Keratinocyte (primary cell): ENCODE results near the gene GLRX3. TPM values are rescaled to one million over a fixed set of nuclear protein-coding genes. Genes with fewer than 3 reads are reported as not detected.

Experiments used
- DNase-seq: peaks from one replicate; pipeline ENCODE4 v3.0.0-alpha.2; 2011; ENCODE audit warnings: low read depth, missing footprints, low spot score
- FAIRE-seq: peaks from 2 replicates; lab custom pipeline; 2011; peaks lifted over from hg19 to GRCh38; lab: Jason Lieb, UNC
- H2AFZ ChIP-seq: 2 replicates; pipeline ENCODE4 v1.6.0; 2012; ENCODE audit warnings: low read length, control low read depth, inconsistent platforms; ENCODE audit not compliant: control insufficient read depth
- H3K27ac ChIP-seq: 2 replicates; pipeline ENCODE4 v1.5.1; 2011; ENCODE audit warnings: low read length; ENCODE audit not compliant: control insufficient read depth, insufficient read depth
- H3K27me3 ChIP-seq: 3 replicates; pipeline ENCODE4 v1.6.0; 2011; ENCODE audit warnings: low read length; ENCODE audit not compliant: control insufficient read depth, insufficient read depth; ENCODE audit errors: extremely low read depth
- H3K36me3 ChIP-seq, 2 experiments: 2 replicates in 1 of 2; 3 replicates in 1 of 2; pipeline ENCODE4 v1.5.1; 2011; ENCODE audit warnings: low read length in 2 of 2, mild to moderate bottlenecking in 1 of 2; ENCODE audit not compliant: control insufficient read depth in 2 of 2, insufficient read depth in 2 of 2; ENCODE audit errors: extremely low read depth in 1 of 2
- H3K4me1 ChIP-seq: 3 replicates; pipeline ENCODE4 v1.5.1; 2011; ENCODE audit warnings: low read length; ENCODE audit not compliant: control insufficient read depth, insufficient read depth; ENCODE audit errors: extremely low read depth
- H3K4me2 ChIP-seq: 3 replicates; pipeline ENCODE4 v1.6.0; 2011; ENCODE audit warnings: low read depth, low read length; ENCODE audit not compliant: control insufficient read depth, insufficient read depth; ENCODE audit errors: extremely low read depth
- H3K4me3 ChIP-seq, 3 experiments: fragments of 200-600 bp in 1 of 3; sonication (generic) in 1 of 3; 2 replicates in 2 of 3; 3 replicates in 1 of 3; pipeline ENCODE4 v1.5.1; 2011 to 2016; ENCODE audit warnings: low read length in 3 of 3, mild to moderate bottlenecking in 3 of 3, control low read depth in 2 of 3, inconsistent platforms in 1 of 3, low read depth in 1 of 3, mixed read lengths in 1 of 3, mixed run types in 1 of 3, moderate library complexity in 1 of 3; ENCODE audit not compliant: control insufficient read depth in 2 of 3, insufficient read depth in 2 of 3; ENCODE audit errors: extremely low read depth in 1 of 3
- H3K79me2 ChIP-seq: 2 replicates; pipeline ENCODE4 v1.6.0; 2012; ENCODE audit warnings: low read length; ENCODE audit not compliant: control insufficient read depth, insufficient read depth
- H3K9ac ChIP-seq: 3 replicates; pipeline ENCODE4 v1.6.0; 2011; ENCODE audit warnings: low read length; ENCODE audit not compliant: control insufficient read depth, insufficient read depth; ENCODE audit errors: extremely low read depth
- H3K9me1 ChIP-seq: 3 replicates; pipeline ENCODE4 v1.6.0; 2011; ENCODE audit warnings: low read length; ENCODE audit not compliant: control insufficient read depth, insufficient read depth; ENCODE audit errors: extremely low read depth
- H3K9me3 ChIP-seq: 2 replicates; pipeline ENCODE4 v1.5.1; 2012; ENCODE audit warnings: low read depth, low read length; ENCODE audit not compliant: control insufficient read depth
- H4K20me1 ChIP-seq: 3 replicates; pipeline ENCODE4 v1.6.0; 2011; ENCODE audit warnings: low read length; ENCODE audit not compliant: control insufficient read depth, insufficient read depth; ENCODE audit errors: extremely low read depth
- EZH2 ChIP-seq: IDR thresholded peaks from one replicate; pipeline ENCODE4 v1.6.1; 2012; ENCODE audit warnings: inconsistent platforms, mild to moderate bottlenecking, low read length, moderate library complexity
- dilution Hi-C: fragments of 300-500 bp; cut with MboI; formaldehyde crosslinking; loops from one replicate; pipeline ENCODE4 v1.7.0; 2020; ENCODE audit warnings: low sequenced_read_pairs; ENCODE audit not compliant: extremely low pct_ligation_motif_present
- polyA plus RNA-seq, 5 experiments: library from polyadenylated mRNA; depleted of rRNA in 3 of 5; stranded (reverse) in 3 of 5; stranded (forward) in 1 of 5; unstranded in 1 of 5; fragments of >200 nt; gene quantifications; 1 replicate in 1 of 5; 2 replicates in 3 of 5; 3 replicates in 1 of 5; pipeline versions ENCODE4 v1.2.1 to v1.2.3, GENCODE V29; 2011 to 2012; ENCODE audit warnings: missing spikeins in 2 of 5, low read depth in 1 of 5, low replicate concordance in 1 of 5
- TF ChIP-seq, protein P1 (sequence below), 3 experiments: IDR thresholded peaks in 1 of 3; conservative IDR thresholded peaks in 1 of 3; optimal IDR thresholded peaks in 1 of 3; 2 replicates in 2 of 3; 3 replicates in 1 of 3; pipeline versions ENCODE3 to v1.5.1; 2011; ENCODE audit warnings: low read length in 3 of 3, mild to moderate bottlenecking in 3 of 3, moderate library complexity in 2 of 3, control low read depth in 1 of 3, inconsistent platforms in 1 of 3; ENCODE audit not compliant: insufficient read depth in 2 of 3; ENCODE audit errors: extremely low read depth in 1 of 3

The GLRX3 gene
- polyA plus RNA-seq, 1 donor (not counting 4 experiments of a cell fraction or from before 2014, with no cell fraction given), result 215 TPM

DNA sequence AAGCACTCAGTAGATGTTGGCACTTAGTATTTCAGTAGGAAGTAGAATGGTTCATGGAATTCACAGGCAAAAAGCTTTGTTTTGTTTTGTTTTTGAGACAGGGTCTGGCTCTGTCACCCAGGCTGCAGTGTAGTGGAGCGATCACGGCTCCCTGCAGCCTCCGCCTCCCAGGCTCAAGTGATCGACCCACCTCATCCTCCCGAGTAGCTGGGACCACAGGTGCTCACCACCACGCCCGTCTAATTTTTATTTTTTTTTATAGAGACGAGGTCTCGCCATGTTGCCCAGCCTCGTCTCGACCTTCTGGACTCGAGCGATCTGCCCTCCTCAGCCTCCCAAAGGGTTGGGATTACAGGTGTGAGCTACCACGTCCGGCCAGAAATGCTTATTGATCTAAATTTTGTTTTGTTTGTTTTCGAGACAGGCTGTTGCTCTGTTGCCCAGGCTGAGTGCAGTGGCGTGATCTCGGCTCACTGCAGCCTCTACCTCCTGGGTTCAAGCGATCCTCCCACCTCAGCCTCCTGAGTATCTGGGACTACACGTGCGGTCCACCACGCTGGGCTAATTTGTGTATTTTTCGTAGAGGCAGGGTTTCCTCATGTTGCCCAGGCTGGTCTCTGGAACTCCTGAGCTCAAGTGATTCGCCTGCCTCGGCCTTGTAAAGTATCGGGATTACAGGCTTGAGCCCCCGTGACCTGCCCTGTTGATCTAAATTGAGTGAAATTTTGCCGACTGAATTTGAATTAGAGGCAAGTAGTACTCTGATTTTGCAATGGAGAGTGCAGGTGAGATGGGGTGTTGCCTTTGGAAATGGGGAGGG, 1.7 kb downstream of the GLRX3 start:
- Histone ChIP-seq H3K36me3 (peaks cover 5 to 15% of the 10 kb centered on the region in 2 experiments), H2AFZ (no peak overlapping the region), H3K9me1 (peaks cover 8% of the 10 kb centered on the region), H3K27me3 (no peaks in the 10 kb centered on the region), H3K4me1 (peaks cover 38% of the 10 kb centered on the region), H3K4me3 (peak overlapping the region; percentile 77 to 87 (median 86)), H3K9ac (peak overlapping the region; percentile 82), H3K9me3 (no peaks in the 10 kb centered on the region), H3K4me2 (peak overlapping the region; percentile 98), H3K27ac (peak overlapping the region; percentile 88), H3K79me2 (peaks cover 64% of the 10 kb centered on the region), H4K20me1 (peaks cover 31% of the 10 kb centered on the region)
- FAIRE-seq (no peak), DNase-seq (no peak)
- dilution Hi-C loops, result no loop called here
- TF ChIP-seq EZH2, result no peak
- TF ChIP-seq, protein P1, sequence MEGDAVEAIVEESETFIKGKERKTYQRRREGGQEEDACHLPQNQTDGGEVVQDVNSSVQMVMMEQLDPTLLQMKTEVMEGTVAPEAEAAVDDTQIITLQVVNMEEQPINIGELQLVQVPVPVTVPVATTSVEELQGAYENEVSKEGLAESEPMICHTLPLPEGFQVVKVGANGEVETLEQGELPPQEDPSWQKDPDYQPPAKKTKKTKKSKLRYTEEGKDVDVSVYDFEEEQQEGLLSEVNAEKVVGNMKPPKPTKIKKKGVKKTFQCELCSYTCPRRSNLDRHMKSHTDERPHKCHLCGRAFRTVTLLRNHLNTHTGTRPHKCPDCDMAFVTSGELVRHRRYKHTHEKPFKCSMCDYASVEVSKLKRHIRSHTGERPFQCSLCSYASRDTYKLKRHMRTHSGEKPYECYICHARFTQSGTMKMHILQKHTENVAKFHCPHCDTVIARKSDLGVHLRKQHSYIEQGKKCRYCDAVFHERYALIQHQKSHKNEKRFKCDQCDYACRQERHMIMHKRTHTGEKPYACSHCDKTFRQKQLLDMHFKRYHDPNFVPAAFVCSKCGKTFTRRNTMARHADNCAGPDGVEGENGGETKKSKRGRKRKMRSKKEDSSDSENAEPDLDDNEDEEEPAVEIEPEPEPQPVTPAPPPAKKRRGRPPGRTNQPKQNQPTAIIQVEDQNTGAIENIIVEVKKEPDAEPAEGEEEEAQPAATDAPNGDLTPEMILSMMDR (optimal IDR thresholded peaks at IDR 0.05 in 1 of 3, IDR thresholded peaks at IDR 0.05 in 1 of 3, conservative IDR thresholded peaks at IDR 0.05 in 1 of 3; ENCODE audit: extremely low read depth in 1 of 3, insufficient read depth in 2 of 3, low read length in 3 of 3), result no peak

DNA sequence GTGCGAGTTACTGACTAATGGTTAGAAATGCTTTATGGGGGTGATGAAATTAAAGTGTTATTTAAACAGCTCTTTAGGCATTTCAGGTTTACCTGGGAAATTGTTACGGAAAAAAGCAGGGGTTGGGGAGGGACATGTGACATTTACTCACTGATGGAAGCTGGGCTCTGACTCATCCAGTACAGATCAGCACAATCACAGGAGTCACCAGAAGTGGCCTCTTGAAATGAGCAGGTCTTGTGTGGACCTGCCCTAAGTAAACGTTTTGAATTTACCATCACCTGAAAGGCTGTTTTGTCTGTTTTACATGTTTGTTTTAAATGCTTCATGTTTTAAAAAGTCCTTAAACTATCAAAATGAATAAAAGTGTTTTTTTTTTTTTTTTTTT, 2.3 kb downstream of the GLRX3 start:
- H3K27ac ChIP-seq, result peak overlapping the region; percentile 88
- DNase-seq, result peak; percentile 94
- peak; percentile 84 for FAIRE-seq

More for the DNA sequence above, 2.3 kb downstream of the GLRX3 start:
- Histone ChIP-seq H3K36me3 (peaks cover 5 to 17% of the 10 kb centered on the region in 2 experiments), H3K79me2 (peaks cover 70% of the 10 kb centered on the region), H3K9me1 (peaks cover 8% of the 10 kb centered on the region), H3K4me3 (peak overlapping the region; percentile 77 to 87 (median 86)), H3K9me3 (no peaks in the 10 kb centered on the region), H4K20me1 (peaks cover 32% of the 10 kb centered on the region), H3K9ac (peak overlapping the region; percentile 82), H2AFZ (no peak overlapping the region), H3K4me1 (peaks cover 38% of the 10 kb centered on the region), H3K4me2 (peak overlapping the region; percentile 98), H3K27me3 (no peaks in the 10 kb centered on the region)
- no peak for TF ChIP-seq EZH2
- TF ChIP-seq, protein P1 (optimal IDR thresholded peaks at IDR 0.05 in 1 of 3, IDR thresholded peaks at IDR 0.05 in 1 of 3, conservative IDR thresholded peaks at IDR 0.05 in 1 of 3; ENCODE audit: extremely low read depth in 1 of 3, insufficient read depth in 2 of 3, low read length in 3 of 3), result no peak
- dilution Hi-C loops, result no loop called here
